ENCODE measurements around the gene SNX11.

DNA sequence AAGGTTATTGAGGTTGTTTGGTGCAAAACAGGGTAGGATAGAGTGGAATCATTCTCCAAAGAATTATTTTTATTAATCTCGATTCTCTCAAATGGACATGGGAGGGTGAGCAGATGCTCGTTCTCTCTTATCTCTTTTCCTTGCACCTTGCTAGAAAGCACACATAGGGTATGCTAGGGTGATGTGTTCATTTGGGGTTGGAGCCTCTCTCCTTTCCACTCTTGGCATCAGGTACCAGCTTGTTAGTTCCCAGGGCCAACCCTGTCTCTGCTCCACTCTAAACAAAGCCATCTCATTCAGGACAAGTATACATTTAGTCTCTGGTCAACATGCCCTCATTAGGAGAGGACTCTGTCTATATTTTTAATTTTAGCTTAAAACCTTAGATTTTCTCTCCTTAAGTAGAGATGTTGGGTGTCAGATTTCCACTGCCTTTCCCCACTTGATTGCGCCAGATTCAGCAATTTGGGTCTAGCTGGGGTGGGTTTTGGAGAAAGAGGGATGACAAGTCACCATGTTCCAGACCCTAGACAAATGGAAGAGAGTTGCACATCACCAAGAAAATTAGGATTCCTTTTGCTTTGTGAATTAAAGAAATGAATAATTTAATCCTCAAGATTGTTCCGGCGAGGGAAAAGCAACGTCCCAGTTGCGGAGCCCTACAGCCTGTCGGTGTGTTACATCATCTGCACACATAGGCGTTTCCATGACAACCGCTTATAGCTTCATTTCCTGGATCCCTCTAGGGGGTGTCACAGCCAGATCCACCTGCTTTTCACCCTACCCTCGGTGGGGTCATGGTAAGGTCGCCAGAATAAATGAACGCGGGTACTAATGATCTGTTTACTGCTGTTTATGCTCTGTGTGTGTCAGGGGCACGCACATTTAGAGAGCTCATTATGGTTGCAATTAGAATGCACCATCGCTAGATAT, 41.6 kb downstream of the SNX11 start:
- TF ChIP-seq, protein P1, sequence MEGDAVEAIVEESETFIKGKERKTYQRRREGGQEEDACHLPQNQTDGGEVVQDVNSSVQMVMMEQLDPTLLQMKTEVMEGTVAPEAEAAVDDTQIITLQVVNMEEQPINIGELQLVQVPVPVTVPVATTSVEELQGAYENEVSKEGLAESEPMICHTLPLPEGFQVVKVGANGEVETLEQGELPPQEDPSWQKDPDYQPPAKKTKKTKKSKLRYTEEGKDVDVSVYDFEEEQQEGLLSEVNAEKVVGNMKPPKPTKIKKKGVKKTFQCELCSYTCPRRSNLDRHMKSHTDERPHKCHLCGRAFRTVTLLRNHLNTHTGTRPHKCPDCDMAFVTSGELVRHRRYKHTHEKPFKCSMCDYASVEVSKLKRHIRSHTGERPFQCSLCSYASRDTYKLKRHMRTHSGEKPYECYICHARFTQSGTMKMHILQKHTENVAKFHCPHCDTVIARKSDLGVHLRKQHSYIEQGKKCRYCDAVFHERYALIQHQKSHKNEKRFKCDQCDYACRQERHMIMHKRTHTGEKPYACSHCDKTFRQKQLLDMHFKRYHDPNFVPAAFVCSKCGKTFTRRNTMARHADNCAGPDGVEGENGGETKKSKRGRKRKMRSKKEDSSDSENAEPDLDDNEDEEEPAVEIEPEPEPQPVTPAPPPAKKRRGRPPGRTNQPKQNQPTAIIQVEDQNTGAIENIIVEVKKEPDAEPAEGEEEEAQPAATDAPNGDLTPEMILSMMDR (conservative IDR thresholded peaks at IDR 0.05; ENCODE audit: low read length): no peak
- TF ChIP-seq EZH2phosphoT487 (IDR thresholded peaks at IDR 0.05; ENCODE audit: borderline replicate concordance, low read depth, low read length): no peak

Measured in OCI-LY7 (cell line).